KMS-11 (cell line): ENCODE measurements around the gene DCAKD.

ENCODE experiments used
- H2AFZ ChIP-seq: fragments of 200-600 bp; sonication (generic); 2 replicates; pipeline ENCODE4 v1.6.1; 2016; ENCODE audit warnings: antibody characterized with exemption, mixed run types, low read depth
- H3K27ac ChIP-seq: fragments of 200-600 bp; sonication (generic); 2 replicates; pipeline ENCODE4 v1.6.1; 2016; ENCODE audit warnings: mild to moderate bottlenecking, mixed run types
- H3K27me3 ChIP-seq: fragments of 200-600 bp; sonication (generic); 2 replicates; pipeline ENCODE4 v1.6.1; 2017; ENCODE audit warnings: mild to moderate bottlenecking, low read depth, mixed run types, moderate library complexity; ENCODE audit not compliant: insufficient read depth
- H3K36me3 ChIP-seq: fragments of 200-600 bp; sonication (generic); 2 replicates; pipeline ENCODE4 v1.6.1; 2017; ENCODE audit warnings: mild to moderate bottlenecking, mixed run types; ENCODE audit not compliant: insufficient read depth
- H3K4me1 ChIP-seq: fragments of 200-600 bp; sonication (generic); 2 replicates; pipeline ENCODE4 v1.6.1; 2016; ENCODE audit warnings: mild to moderate bottlenecking, low read depth, mixed run types; ENCODE audit not compliant: poor library complexity, severe bottlenecking
- H3K4me2 ChIP-seq: fragments of 200-600 bp; sonication (generic); 2 replicates; pipeline ENCODE4 v1.7.0; 2016; ENCODE audit warnings: mild to moderate bottlenecking, mixed run types
- H3K4me3 ChIP-seq: fragments of 200-600 bp; sonication (generic); IDR thresholded peaks from 2 replicates; pipeline ENCODE4 v1.6.1; 2017; ENCODE audit warnings: low read depth, low read length, mixed read lengths; ENCODE audit not compliant: insufficient read depth
- H3K79me2 ChIP-seq: fragments of 200-600 bp; sonication (generic); 2 replicates; pipeline ENCODE4 v1.6.1; 2016; ENCODE audit warnings: low read depth, mixed run types; ENCODE audit not compliant: insufficient read depth
- H3K9ac ChIP-seq: fragments of 200-600 bp; sonication (generic); 2 replicates; pipeline ENCODE4 v1.6.1; 2016; ENCODE audit warnings: mild to moderate bottlenecking, mixed run types
- H4K20me1 ChIP-seq: fragments of 200-600 bp; sonication (generic); 2 replicates; pipeline ENCODE4 v1.6.1; 2016; ENCODE audit warnings: mild to moderate bottlenecking, mixed run types; ENCODE audit not compliant: insufficient read depth
- TF ChIP-seq, protein P1 (sequence below): fragments of 200-600 bp; sonication (generic); conservative IDR thresholded peaks from 2 replicates; pipeline ENCODE4 v1.6.1; 2017; ENCODE audit warnings: low read depth, mild to moderate bottlenecking, antibody characterized with exemption, low read length, moderate library complexity, mixed read lengths

Gene DCAKD

DNA sequence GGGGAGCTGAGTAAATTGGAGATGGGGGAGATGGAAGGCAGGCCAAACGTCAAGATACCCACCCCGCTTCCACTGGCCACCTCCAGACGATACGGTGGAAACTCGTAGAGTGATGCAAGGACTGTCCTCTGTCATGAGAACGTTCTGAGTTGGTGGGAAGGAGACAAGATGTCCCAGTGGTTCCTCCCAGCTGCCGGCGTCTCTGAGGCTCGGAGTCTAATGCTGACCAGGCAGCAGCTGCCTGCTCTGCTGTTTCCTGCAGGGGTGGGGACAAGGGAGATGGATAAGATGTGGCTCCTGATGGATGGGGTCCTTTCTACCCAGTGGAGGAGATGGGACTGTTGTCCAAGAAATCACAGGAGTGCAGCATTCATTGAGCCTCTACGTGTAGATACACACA, 55.1 kb downstream of the DCAKD start:
- no peak overlapping the region for H3K27ac ChIP-seq
- TF ChIP-seq, protein P1, sequence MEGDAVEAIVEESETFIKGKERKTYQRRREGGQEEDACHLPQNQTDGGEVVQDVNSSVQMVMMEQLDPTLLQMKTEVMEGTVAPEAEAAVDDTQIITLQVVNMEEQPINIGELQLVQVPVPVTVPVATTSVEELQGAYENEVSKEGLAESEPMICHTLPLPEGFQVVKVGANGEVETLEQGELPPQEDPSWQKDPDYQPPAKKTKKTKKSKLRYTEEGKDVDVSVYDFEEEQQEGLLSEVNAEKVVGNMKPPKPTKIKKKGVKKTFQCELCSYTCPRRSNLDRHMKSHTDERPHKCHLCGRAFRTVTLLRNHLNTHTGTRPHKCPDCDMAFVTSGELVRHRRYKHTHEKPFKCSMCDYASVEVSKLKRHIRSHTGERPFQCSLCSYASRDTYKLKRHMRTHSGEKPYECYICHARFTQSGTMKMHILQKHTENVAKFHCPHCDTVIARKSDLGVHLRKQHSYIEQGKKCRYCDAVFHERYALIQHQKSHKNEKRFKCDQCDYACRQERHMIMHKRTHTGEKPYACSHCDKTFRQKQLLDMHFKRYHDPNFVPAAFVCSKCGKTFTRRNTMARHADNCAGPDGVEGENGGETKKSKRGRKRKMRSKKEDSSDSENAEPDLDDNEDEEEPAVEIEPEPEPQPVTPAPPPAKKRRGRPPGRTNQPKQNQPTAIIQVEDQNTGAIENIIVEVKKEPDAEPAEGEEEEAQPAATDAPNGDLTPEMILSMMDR, result no peak
- no peak overlapping the region for H2AFZ ChIP-seq
- H3K27me3 ChIP-seq, result peaks cover 39% of the 10 kb centered on the region; the same call in 1 of the 2 replicates
- no peak overlapping the region for H3K9ac ChIP-seq
- H3K4me1 ChIP-seq, result no peaks in the 10 kb centered on the region
- H3K79me2 ChIP-seq, result no peaks in the 10 kb centered on the region
- no peak overlapping the region for H3K4me3 ChIP-seq
- H3K4me2 ChIP-seq, result no peak overlapping the region
- H4K20me1 ChIP-seq, result no peaks in the 10 kb centered on the region
- no peaks in the 10 kb centered on the region for H3K36me3 ChIP-seq

DNA sequence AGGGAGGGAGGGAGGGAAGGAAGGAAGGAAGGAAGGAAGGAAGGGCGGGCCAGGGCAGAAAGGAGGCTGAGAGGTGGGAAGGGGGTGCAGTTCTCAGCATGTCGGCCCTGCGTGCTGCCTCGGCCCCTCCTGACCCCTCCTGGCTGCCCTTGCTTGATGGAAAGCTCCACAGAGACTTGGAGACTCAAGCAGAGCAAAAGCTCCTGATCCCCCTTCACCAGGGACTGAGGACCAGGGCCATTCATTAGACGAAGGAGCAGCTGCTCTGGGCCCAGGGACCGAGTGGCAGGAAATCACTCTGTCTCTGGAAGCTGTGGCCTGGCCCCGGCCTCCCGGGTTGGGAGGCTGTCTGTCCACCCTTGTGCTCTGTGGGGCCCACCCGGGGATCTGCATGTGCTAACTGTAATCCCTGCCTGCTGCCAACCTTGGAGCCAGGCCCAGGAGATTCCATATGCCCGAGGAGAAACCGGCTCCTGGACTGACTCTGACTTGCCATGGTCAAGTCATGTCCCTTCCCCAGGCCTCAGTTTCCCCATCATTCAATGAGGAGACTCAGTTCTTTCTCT, 55.9 kb downstream of the DCAKD start:
- TF ChIP-seq, protein P1, result no peak
- H3K9ac ChIP-seq, result no peak overlapping the region
- no peak overlapping the region for H3K4me2 ChIP-seq
- H3K36me3 ChIP-seq, result no peaks in the 10 kb centered on the region
- no peak overlapping the region for H3K4me3 ChIP-seq
- H3K27ac ChIP-seq, result no peak overlapping the region
- H4K20me1 ChIP-seq, result no peaks in the 10 kb centered on the region
- no peak overlapping the region for H2AFZ ChIP-seq
- no peaks in the 10 kb centered on the region for H3K79me2 ChIP-seq
- peaks cover 42% of the 10 kb centered on the region; the same call in 1 of the 2 replicates for H3K27me3 ChIP-seq
- no peaks in the 10 kb centered on the region for H3K4me1 ChIP-seq

DNA sequence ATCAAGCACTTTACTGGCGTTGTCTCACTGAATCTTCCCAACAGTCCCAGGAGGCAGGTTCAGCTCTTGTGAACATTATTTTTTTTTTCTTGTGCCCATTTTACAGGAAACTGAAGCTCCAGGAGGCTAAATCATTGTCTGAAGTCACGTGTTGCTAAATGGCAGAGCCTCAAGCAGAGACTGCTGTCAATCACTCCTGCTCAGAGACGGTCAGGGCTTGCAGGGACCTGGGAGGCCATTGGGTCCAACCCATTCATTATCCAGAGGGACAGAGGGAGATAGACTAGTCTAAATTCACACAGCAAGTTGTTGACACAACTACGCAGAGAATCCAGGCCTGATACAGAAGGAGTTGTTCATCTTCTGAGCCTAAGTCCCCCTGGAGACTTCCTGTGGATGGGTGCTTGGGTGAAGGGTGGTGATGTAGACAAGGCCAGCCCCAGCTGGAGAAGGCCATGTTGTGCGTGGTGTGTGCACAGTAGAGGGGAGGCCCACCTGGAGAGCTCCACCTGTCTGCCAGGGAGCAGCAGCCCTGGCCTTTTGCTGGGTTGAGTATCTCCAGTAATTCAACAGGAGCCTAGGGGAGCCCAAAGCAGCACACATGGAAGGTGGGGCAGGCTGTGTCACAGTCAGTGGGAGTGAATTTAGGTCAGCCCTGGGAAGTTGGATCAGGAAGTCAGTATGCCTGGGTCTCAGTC, 59.0 kb downstream of the DCAKD start:
- H3K27me3 ChIP-seq, result peaks cover 59% of the 10 kb centered on the region; the same call in 1 of the 2 replicates
- H3K4me1 ChIP-seq, result no peaks in the 10 kb centered on the region

DNA sequence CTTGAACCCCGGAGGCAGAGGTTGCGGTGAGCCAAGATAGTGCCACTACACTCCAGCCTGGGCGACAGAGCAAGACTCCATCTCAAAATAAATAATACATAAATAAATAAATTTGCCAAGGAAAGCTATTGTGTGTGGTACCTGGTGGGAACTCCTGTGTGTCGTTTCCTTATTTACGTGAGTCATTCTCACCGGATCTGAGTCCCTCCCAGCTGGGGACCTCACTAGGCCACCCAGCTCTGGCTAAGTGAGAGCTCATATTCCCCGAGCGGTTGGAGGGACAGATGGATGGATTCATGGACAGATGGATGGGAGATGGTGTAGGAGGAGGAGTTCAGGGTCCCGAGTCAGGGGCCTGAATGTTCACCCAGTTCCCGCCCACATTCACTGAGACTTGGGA, 60.4 kb downstream of the DCAKD start:
- Histone ChIP-seq H3K4me1 (no peaks in the 10 kb centered on the region), H3K27me3 (peaks cover 61% of the 10 kb centered on the region), H3K9ac (no peak overlapping the region), H3K27ac (no peak overlapping the region), H4K20me1 (no peaks in the 10 kb centered on the region), H3K4me3 (no peak overlapping the region), H3K36me3 (no peaks in the 10 kb centered on the region), H2AFZ (no peak overlapping the region), H3K79me2 (no peaks in the 10 kb centered on the region), H3K4me2 (no peak overlapping the region)
- TF ChIP-seq, protein P1, result no peak

More for the DNA sequence above, 59.0 kb downstream of the DCAKD start:
- no peak overlapping the region for H3K27ac ChIP-seq
- no peaks in the 10 kb centered on the region for H3K36me3 ChIP-seq
- no peak overlapping the region for H2AFZ ChIP-seq
- no peaks in the 10 kb centered on the region for H4K20me1 ChIP-seq
- TF ChIP-seq, protein P1, result no peak
- no peak overlapping the region for H3K4me2 ChIP-seq
- no peak overlapping the region for H3K9ac ChIP-seq
- H3K79me2 ChIP-seq, result no peaks in the 10 kb centered on the region
- no peak overlapping the region for H3K4me3 ChIP-seq
